Stimulated activated CD4-positive, alpha-beta T cell treated with anti-CD3 and anti-CD28 coated beads, Interleukin-12 subunit alpha, Interleukin-12 subunit beta, amount 100 ng/mL, for 4 hours (primary cell): ENCODE results near the gene CFDP1.
"Not testable (repeated sequence)": the region's sequence is repeated elsewhere in the genome, so short reads cannot be mapped to it uniquely, and the experiment has no call there.

Experiments used
- DNase-seq: peaks from one replicate; pipeline ENCODE4 v3.0.0-alpha.2; 2020

The CFDP1 gene

GRCh38 chr16:75286389-75286788 lies 146.9 kb downstream of the CFDP1 start:
- no peak for DNase-seq

- no peak for DNase-seq
These were observed 150.6 kb downstream of the CFDP1 start for GRCh38 chr16:75282466-75283281.

- DNase-seq = no peak
These were observed 151.5 kb downstream of the CFDP1 start for GRCh38 chr16:75281826-75282225.

GRCh38 chr16:75281009-75281408 lies 152.3 kb downstream of the CFDP1 start:
- DNase-seq = not testable (repeated sequence)

- DNase-seq = no peak
These were observed 152.9 kb downstream of the CFDP1 start for GRCh38 chr16:75280331-75280804.

GRCh38 chr16:75279305-75279704 lies 154.0 kb downstream of the CFDP1 start:
- no peak for DNase-seq

GRCh38 chr16:75273054-75273925 lies 160.0 kb downstream of the CFDP1 start:
- DNase-seq = no peak

- DNase-seq = not testable (repeated sequence)
These were observed 160.7 kb downstream of the CFDP1 start for GRCh38 chr16:75272629-75273028.

GRCh38 chr16:75272097-75272551 lies 161.2 kb downstream of the CFDP1 start:
- no peak for DNase-seq

GRCh38 chr16:75271441-75272096 lies 161.7 kb downstream of the CFDP1 start:
- no peak for DNase-seq

GRCh38 chr16:75269358-75269757 lies 163.9 kb downstream of the CFDP1 start:
- not testable (repeated sequence) for DNase-seq

- no peak for DNase-seq
These were observed 165.6 kb downstream of the CFDP1 start for GRCh38 chr16:75267631-75268264.

GRCh38 chr16:75266738-75267630 lies 166.3 kb downstream of the CFDP1 start:
- no peak for DNase-seq

GRCh38 chr16:75265911-75266701 lies 167.2 kb downstream of the CFDP1 start:
- DNase-seq = no peak

GRCh38 chr16:75264999-75265910 lies 168.0 kb downstream of the CFDP1 start:
- DNase-seq = no peak

- no peak for DNase-seq
These were observed 168.8 kb downstream of the CFDP1 start for GRCh38 chr16:75264457-75264998.

GRCh38 chr16:75263963-75264445 lies 169.3 kb downstream of the CFDP1 start:
- DNase-seq = no peak

GRCh38 chr16:75263291-75263962 lies 169.9 kb downstream of the CFDP1 start:
- no peak for DNase-seq

- DNase-seq = no peak
These were observed 170.5 kb downstream of the CFDP1 start for GRCh38 chr16:75262800-75263127.
